IMR-90 (cell line): ENCODE data around the gene FADS2.
A peak's percentile ranks its signal among the peaks of the same experiment; 100 is the strongest.

Experiments
- NFE2L2 ChIP-seq: fragments of 150-350 bp; IDR thresholded peaks from 2 replicates; pipeline ENCODE4 v1.6.1; 2016; ENCODE audit warnings: low read depth, mild to moderate bottlenecking, low read length
- POLR2A ChIP-seq: IDR thresholded peaks from 2 replicates; pipeline ENCODE4 v1.6.1; 2012; ENCODE audit warnings: mild to moderate bottlenecking, low read depth, low read length
- TF ChIP-seq, protein P1 (sequence below): conservative IDR thresholded peaks from 2 replicates; pipeline ENCODE4 v1.5.1; 2012; ENCODE audit warnings: mild to moderate bottlenecking, low read depth, low read length, improper control_type of control experiment

DNA sequence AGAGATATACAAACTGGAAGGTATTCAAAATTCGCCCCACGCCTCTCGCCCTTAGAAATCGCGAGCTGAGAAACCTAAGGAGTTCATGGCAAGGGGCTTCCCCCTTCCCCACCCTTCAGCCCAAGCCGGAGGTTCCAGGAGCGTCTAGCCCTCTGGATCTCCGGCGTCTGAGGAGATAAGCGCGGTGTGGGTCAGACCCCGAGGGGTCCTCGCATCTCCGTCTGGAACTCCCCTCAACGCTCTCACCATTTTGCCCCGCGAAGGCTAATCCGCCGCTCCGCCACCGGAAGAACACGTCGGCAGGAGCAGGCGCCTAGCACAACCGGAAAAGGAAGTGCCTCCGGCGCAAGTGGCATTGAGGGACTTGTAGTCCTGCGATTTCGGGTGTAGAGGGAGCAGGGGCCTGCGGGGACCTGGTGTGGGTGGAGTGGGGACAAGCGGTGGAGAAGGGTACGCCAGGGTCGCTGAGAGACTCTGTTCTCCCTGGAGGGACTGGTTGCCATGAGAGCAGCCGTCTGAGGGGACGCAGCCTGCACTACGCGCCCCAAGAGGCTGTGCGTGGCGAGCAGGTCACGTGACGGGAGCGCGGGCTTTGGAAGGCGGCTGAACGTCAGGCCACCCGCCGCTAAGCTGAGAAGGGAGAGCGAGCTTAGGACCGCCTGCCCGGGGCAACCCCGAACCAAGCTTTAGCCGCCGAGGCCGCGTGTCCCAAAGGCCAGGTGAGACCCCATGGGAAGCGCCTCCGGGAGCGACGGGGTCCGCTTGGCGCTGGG is 35.6 kb upstream of the FADS2 start, which contains the start of the genes FEN1 and TMEM258:
- TF ChIP-seq, protein P1, sequence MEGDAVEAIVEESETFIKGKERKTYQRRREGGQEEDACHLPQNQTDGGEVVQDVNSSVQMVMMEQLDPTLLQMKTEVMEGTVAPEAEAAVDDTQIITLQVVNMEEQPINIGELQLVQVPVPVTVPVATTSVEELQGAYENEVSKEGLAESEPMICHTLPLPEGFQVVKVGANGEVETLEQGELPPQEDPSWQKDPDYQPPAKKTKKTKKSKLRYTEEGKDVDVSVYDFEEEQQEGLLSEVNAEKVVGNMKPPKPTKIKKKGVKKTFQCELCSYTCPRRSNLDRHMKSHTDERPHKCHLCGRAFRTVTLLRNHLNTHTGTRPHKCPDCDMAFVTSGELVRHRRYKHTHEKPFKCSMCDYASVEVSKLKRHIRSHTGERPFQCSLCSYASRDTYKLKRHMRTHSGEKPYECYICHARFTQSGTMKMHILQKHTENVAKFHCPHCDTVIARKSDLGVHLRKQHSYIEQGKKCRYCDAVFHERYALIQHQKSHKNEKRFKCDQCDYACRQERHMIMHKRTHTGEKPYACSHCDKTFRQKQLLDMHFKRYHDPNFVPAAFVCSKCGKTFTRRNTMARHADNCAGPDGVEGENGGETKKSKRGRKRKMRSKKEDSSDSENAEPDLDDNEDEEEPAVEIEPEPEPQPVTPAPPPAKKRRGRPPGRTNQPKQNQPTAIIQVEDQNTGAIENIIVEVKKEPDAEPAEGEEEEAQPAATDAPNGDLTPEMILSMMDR = 0 out of 2 replicates have a peak, but pooled peaks have one; percentile 2
- TF ChIP-seq POLR2A (peak; percentile 95), NFE2L2 (no peak)
